HPDE6-E6E7 (cell line): ENCODE measurements around the gene CDV3.
"Not testable (repeated sequence)": the region's sequence is repeated elsewhere in the genome, so short reads cannot be mapped to it uniquely, and the experiment has no call there.

ENCODE experiments used
- DNase-seq: peaks from one replicate; pipeline ENCODE4 v3.0.0; 2011; ENCODE audit warnings: missing footprints; ENCODE audit errors: extremely low spot score

The CDV3 gene

GRCh38 chr3:133573629-133574194, at the start of gene CDV3:
Gene CDV3, plus strand, starts transcription at chr3:133573686. Its CDS starts 359 bp downstream, at chr3:133574045.
- no peak for DNase-seq

- DNase-seq: not testable (repeated sequence)
These were observed 49.7 kb upstream of the CDV3 start for GRCh38 chr3:133523758-133524157.

GRCh38 chr3:133525435-133525834, 48.1 kb upstream of the CDV3 start:
- DNase-seq: no peak

- no peak for DNase-seq
These were observed 46.3 kb upstream of the CDV3 start for GRCh38 chr3:133527081-133527715.

- no peak for DNase-seq
These were observed 43.7 kb upstream of the CDV3 start for GRCh38 chr3:133529809-133530208.

- no peak for DNase-seq
These were observed 41.5 kb upstream of the CDV3 start for GRCh38 chr3:133531981-133532380.

- no peak for DNase-seq
These were observed 40.5 kb upstream of the CDV3 start for GRCh38 chr3:133532951-133533350.

GRCh38 chr3:133535971-133536881, 37.3 kb upstream of the CDV3 start:
- DNase-seq: peak; percentile 75

- not testable (repeated sequence) for DNase-seq
These were observed 36.4 kb upstream of the CDV3 start for GRCh38 chr3:133537131-133537530.

- no peak for DNase-seq
These were observed 35.3 kb upstream of the CDV3 start for GRCh38 chr3:133538154-133538553.

GRCh38 chr3:133540896-133541674, 32.4 kb upstream of the CDV3 start:
- DNase-seq: no peak

GRCh38 chr3:133542871-133543270, 30.6 kb upstream of the CDV3 start:
- DNase-seq: no peak

GRCh38 chr3:133544983-133545382, 28.5 kb upstream of the CDV3 start:
- not testable (repeated sequence) for DNase-seq

- DNase-seq: no peak
These were observed 25.9 kb upstream of the CDV3 start for GRCh38 chr3:133547432-133548041.

- no peak for DNase-seq
These were observed 25.4 kb upstream of the CDV3 start for GRCh38 chr3:133548090-133548489.

GRCh38 chr3:133549565-133549964, 23.9 kb upstream of the CDV3 start:
- no peak for DNase-seq

- not testable (repeated sequence) for DNase-seq
These were observed 21.9 kb upstream of the CDV3 start for GRCh38 chr3:133551589-133551988.

GRCh38 chr3:133561679-133562078, 11.8 kb upstream of the CDV3 start:
- no peak for DNase-seq

- DNase-seq: no peak
These were observed 11.1 kb upstream of the CDV3 start for GRCh38 chr3:133562376-133562775.

- DNase-seq: no peak
These were observed 10.3 kb upstream of the CDV3 start for GRCh38 chr3:133563186-133563591.

GRCh38 chr3:133563816-133564215, 9.7 kb upstream of the CDV3 start:
- DNase-seq: no peak
